ENCODE data around the gene SNX1. TPM values are rescaled to one million over a fixed set of nuclear protein-coding genes. Genes with fewer than 3 reads are reported as not detected.

The SNX1 gene
- total and polyA plus RNA-seq, 2 donors (not counting 3 experiments of a cell fraction or from before 2014, with no cell fraction given): 56.0 to 113 TPM

DNA sequence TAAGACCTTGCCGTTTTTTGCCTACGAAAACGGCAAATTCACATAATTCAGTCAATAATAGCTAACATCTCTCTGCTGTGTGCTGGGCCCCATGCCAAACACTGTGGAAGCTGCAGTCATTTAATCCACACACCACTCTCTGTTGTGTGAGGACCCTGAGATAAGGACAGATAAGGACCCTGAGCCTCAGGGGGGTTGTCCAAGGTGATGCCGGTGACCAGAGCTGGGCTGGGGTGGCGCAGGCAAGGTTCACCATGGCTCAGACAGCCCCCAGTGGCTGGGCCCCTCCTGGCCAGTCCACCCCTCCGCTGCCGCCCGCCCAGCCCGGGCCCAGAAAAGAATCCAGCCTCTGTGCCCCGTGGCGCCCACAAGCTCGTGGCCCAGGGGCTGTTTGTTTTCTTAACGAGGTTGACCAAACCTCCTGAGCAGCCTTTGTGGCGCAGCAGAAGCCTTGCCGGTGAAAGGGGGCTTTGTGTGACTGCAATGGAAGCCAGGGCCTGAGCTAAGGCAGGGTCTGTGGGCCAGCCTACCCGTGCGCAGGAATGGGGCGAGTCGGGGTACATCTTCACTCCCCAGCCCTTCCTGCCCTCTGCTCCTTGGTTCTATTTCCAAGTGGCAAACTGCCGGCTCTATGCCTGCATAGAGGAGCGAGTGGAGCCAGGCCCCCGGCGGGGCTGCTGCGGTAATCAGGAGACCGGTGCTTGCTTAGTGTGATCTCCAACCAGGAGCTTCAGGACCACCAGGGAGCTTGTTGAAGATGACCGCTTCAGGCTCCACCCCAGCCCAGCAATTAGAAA lies 51.3 kb downstream of the SNX1 start:
- FAIRE-seq (no peak), DNase-seq (ENCODE audit: low read depth, low spot score) (no peak)
- peaks cover 0 to 3% of the 10 kb centered on the region in 2 experiments for H3K27me3 ChIP-seq (ENCODE audit: control insufficient read depth in 2 of 2, insufficient read depth in 2 of 2, low read length in 2 of 2)
- no peaks in the 10 kb centered on the region for H4K20me1 ChIP-seq (replicated peaks; ENCODE audit: control insufficient read depth, extremely low read depth, insufficient read depth, low read length)
- ChIA-PET CTCF (interaction anchor here (0.9 kb wide), 1 partner anchor 9 kb away, joined by 3 read pairs; no protein-coding TSS in a partner anchor), POLR2A (no interaction called here)
- no peak overlapping the region for H3K9ac ChIP-seq (replicated peaks; ENCODE audit: extremely low read depth, insufficient read depth, low read length)
- no peak overlapping the region for H3K4me3 ChIP-seq (replicated peaks in 1 of 3; ENCODE audit: insufficient read depth in 1 of 3, low read depth in 1 of 3, low read length in 3 of 3)
- intact Hi-C loops (cut with micrococcal nuclease): no loop called here
- H3K4me1 ChIP-seq (ENCODE audit: control insufficient read depth, extremely low read depth, insufficient read depth, low read length): peaks cover 5% of the 10 kb centered on the region
- H3K36me3 ChIP-seq (ENCODE audit: control insufficient read depth in 2 of 2, extremely low read depth in 1 of 2, insufficient read depth in 2 of 2, low read length in 2 of 2): peaks cover 0 to 12% of the 10 kb centered on the region in 2 experiments
- H3K79me2 ChIP-seq (ENCODE audit: control insufficient read depth, insufficient read depth, low read length): no peaks in the 10 kb centered on the region
- no peaks in the 10 kb centered on the region for H3K9me3 ChIP-seq (replicated peaks; ENCODE audit: control insufficient read depth, insufficient read depth, low read length)
- TF ChIP-seq MYC (IDR thresholded peaks at IDR 0.05; ENCODE audit: low read depth, low read length) (no peak), FOS (IDR thresholded peaks at IDR 0.05; ENCODE audit: borderline replicate concordance, insufficient read depth, low read length) (no peak), POLR2AphosphoS5 (IDR thresholded peaks at IDR 0.05; ENCODE audit: insufficient read depth, low read depth, low read length) (no peak), EZH2 (IDR thresholded peaks at IDR 0.05; ENCODE audit: borderline replicate concordance, low read depth, low read length, severe bottlenecking) (no peak), GATA2 (IDR thresholded peaks at IDR 0.05; ENCODE audit: insufficient read depth, insufficient read length, low read depth, low read length) (no peak), POLR2A (IDR thresholded peaks at IDR 0.05; ENCODE audit: low read depth, low read length) (no peak), JUN (IDR thresholded peaks at IDR 0.05; ENCODE audit: borderline replicate concordance, insufficient read depth, insufficient read length, low read depth) (no peak)
- TF ChIP-seq, protein P1, sequence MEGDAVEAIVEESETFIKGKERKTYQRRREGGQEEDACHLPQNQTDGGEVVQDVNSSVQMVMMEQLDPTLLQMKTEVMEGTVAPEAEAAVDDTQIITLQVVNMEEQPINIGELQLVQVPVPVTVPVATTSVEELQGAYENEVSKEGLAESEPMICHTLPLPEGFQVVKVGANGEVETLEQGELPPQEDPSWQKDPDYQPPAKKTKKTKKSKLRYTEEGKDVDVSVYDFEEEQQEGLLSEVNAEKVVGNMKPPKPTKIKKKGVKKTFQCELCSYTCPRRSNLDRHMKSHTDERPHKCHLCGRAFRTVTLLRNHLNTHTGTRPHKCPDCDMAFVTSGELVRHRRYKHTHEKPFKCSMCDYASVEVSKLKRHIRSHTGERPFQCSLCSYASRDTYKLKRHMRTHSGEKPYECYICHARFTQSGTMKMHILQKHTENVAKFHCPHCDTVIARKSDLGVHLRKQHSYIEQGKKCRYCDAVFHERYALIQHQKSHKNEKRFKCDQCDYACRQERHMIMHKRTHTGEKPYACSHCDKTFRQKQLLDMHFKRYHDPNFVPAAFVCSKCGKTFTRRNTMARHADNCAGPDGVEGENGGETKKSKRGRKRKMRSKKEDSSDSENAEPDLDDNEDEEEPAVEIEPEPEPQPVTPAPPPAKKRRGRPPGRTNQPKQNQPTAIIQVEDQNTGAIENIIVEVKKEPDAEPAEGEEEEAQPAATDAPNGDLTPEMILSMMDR (IDR thresholded peaks at IDR 0.05; ENCODE audit: extremely low read depth in 1 of 2, insufficient read depth in 1 of 2, low read depth in 1 of 2, low read length in 2 of 2): no peak
- TF ChIP-seq, protein P2, sequence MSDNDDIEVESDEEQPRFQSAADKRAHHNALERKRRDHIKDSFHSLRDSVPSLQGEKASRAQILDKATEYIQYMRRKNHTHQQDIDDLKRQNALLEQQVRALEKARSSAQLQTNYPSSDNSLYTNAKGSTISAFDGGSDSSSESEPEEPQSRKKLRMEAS (IDR thresholded peaks at IDR 0.05; ENCODE audit: insufficient read depth, insufficient read length): no peak
- dilution Hi-C loops (cut with MboI; ENCODE audit: extremely low pct_ligation_motif_present, low sequenced_read_pairs): no loop called here
- H2AFZ ChIP-seq (ENCODE audit: low read depth, low read length): no peak overlapping the region
- no peaks in the 10 kb centered on the region for H3K9me1 ChIP-seq (replicated peaks; ENCODE audit: control insufficient read depth, extremely low read depth, insufficient read depth, low read length)
- no peak overlapping the region for H3K4me2 ChIP-seq (ENCODE audit: insufficient read depth, low read length)
- no TSS peak for BruUV-seq (replicated peaks)
- no peak overlapping the region for H3K27ac ChIP-seq (ENCODE audit: insufficient read depth, low read depth, low read length)

All from endothelial cell of umbilical vein (primary cell).